ENCODE data around the gene TARBP2. TPM values are rescaled to one million over a fixed set of nuclear protein-coding genes. Genes with fewer than 3 reads are reported as not detected.

Gene TARBP2
- total and polyA plus RNA-seq, 8 donors, result 22.6 to 36.5 (median 28.6) TPM; not detected in 1

- 60 to 89% (median 77%) methylated on average over 1 of the region's 1 CpG for WGBS, 5 donors
- peaks cover 32 to 68% (median 56%) of the 10 kb centered on the region in 4 donors for H3K36me3 ChIP-seq
- intact Hi-C loops (cut with DNase I; ENCODE audit: low total_unique reads), result no loop called here
These were observed 49.5 kb downstream of the TARBP2 start for GRCh38 chr12:53550595-53550994.

GRCh38 chr12:53551889-53552291, 50.8 kb downstream of the TARBP2 start:
- TF ChIP-seq POLR2AphosphoS5 (IDR thresholded peaks at IDR 0.05) (no peak), POLR2A (IDR thresholded peaks at IDR 0.05) (no peak), EP300 (IDR thresholded peaks at IDR 0.05) (no peak), CTCF (IDR thresholded peaks at IDR 0.05) (no peak)
- WGBS, 5 donors, result 62 to 95% (median 89%) methylated on average over 2 of the region's 2 CpGs
- H3K4me3 ChIP-seq, result no peak overlapping the region
- peak in 1 of 2 donors; percentile 42 for DNase-seq
- H3K27me3 ChIP-seq, result no peaks in the 10 kb centered on the region
- intact Hi-C loops (cut with DNase I; ENCODE audit: low total_unique reads), result no loop called here
- peaks cover 32 to 63% (median 53%) of the 10 kb centered on the region in 4 donors for H3K36me3 ChIP-seq
- no peaks in the 10 kb centered on the region for H3K9me3 ChIP-seq
- H3K4me1 ChIP-seq, result peaks cover 0 to 10% (median 0%) of the 10 kb centered on the region in 4 donors
- H3K27ac ChIP-seq, result peak overlapping the region in 1 of 5 donors; percentile 2

More at GRCh38 chr12:53550595-53550994, 49.5 kb downstream of the TARBP2 start:
- H3K4me1 ChIP-seq, result peaks cover 0 to 10% (median 0%) of the 10 kb centered on the region in 4 donors
- H3K9me3 ChIP-seq, result no peaks in the 10 kb centered on the region
- DNase-seq, result no peak
- H3K27me3 ChIP-seq, result no peaks in the 10 kb centered on the region
- H3K27ac ChIP-seq, result no peak overlapping the region
- TF ChIP-seq CTCF (IDR thresholded peaks at IDR 0.05) (no peak), POLR2A (IDR thresholded peaks at IDR 0.05) (no peak)
- H3K4me3 ChIP-seq, result no peak overlapping the region

GRCh38 chr12:53552361-53553327, 51.6 kb downstream of the TARBP2 start:
- H3K9me3 ChIP-seq, result no peaks in the 10 kb centered on the region
- TF ChIP-seq CTCF (IDR thresholded peaks at IDR 0.05), result no peak
- TF ChIP-seq POLR2AphosphoS5 (IDR thresholded peaks at IDR 0.05), result no peak
- no peak for TF ChIP-seq POLR2A (IDR thresholded peaks at IDR 0.05)
- no peak for TF ChIP-seq EP300 (IDR thresholded peaks at IDR 0.05)
- intact Hi-C loops (cut with DNase I; ENCODE audit: low total_unique reads), result no loop called here
- H3K4me1 ChIP-seq, result peaks cover 0 to 16% (median 3%) of the 10 kb centered on the region in 4 donors
- no peak for DNase-seq
- no peaks in the 10 kb centered on the region for H3K27me3 ChIP-seq
- H3K4me3 ChIP-seq, result no peak overlapping the region
- H3K27ac ChIP-seq, result peak overlapping the region in 1 of 5 donors; percentile 2
- WGBS, 5 donors, result 81 to 91% (median 90%) methylated on average over 13 to 14 of the region's 14 CpGs
- H3K36me3 ChIP-seq, result peaks cover 29 to 58% (median 48%) of the 10 kb centered on the region in 4 donors

Small RNAs within 50 kb of the gene (small RNA-seq; reads per million reads assigned to genes)
- gene AC023509.3, result 0 reads per million in 4 donors

Other genes with a start within 250 kb of the TARBP2 start
- gene ESPL1, start 233.0 kb upstream of the TARBP2 start, total RNA-seq, result 10 to 100 TPM in 1 of 5 donors, 1 to 10 TPM in 4; 3.3 to 43.2 (median 6.6) TPM
- 10 to 100 TPM in 1 of 3 donors, under 1 TPM in 2; 0.15 to 13.1 (median 0.75) TPM for gene ESPL1, start 233.0 kb upstream of the TARBP2 start, polyA plus RNA-seq
- gene PFDN5, start 205.7 kb upstream of the TARBP2 start, total RNA-seq, result 100 to 1,000 TPM; 207 to 623 (median 288) TPM
- gene PFDN5, start 205.7 kb upstream of the TARBP2 start, polyA plus RNA-seq, result 1,000 to 10,000 TPM; 1,294 to 1,886 (median 1,325) TPM
- 10 to 100 TPM; 16.0 to 33.9 (median 29.0) TPM for gene MYG1, start 201.6 kb upstream of the TARBP2 start, total RNA-seq
- 100 to 1,000 TPM in 1 of 3 donors, 10 to 100 TPM in 2; 89.5 to 120 (median 98.5) TPM for gene MYG1, start 201.6 kb upstream of the TARBP2 start, polyA plus RNA-seq
- gene AAAS, start 179.7 kb upstream of the TARBP2 start, total RNA-seq, result 10 to 100 TPM; 22.6 to 59.4 (median 43.3) TPM
- 10 to 100 TPM; 19.7 to 49.7 (median 19.7) TPM for gene AAAS, start 179.7 kb upstream of the TARBP2 start, polyA plus RNA-seq
- not detected for gene SP7, start 164.9 kb upstream of the TARBP2 start, total RNA-seq
- not detected for gene SP7, start 164.9 kb upstream of the TARBP2 start, polyA plus RNA-seq
- gene SP1, start 121.1 kb upstream of the TARBP2 start, total RNA-seq, result 100 to 1,000 TPM in 1 of 5 donors, 10 to 100 TPM in 4; 13.3 to 142 (median 36.8) TPM
- gene SP1, start 121.1 kb upstream of the TARBP2 start, polyA plus RNA-seq, result 10 to 100 TPM; 10.2 to 16.2 (median 12.2) TPM
- not detected for gene AMHR2, start 77.4 kb upstream of the TARBP2 start, total RNA-seq
- 1 to 10 TPM in 1 of 3 donors, under 1 TPM in 2; 0.23 to 1.8 (median 0.25) TPM for gene AMHR2, start 77.4 kb upstream of the TARBP2 start, polyA plus RNA-seq
- gene PRR13, start 59.5 kb upstream of the TARBP2 start, total RNA-seq, result 100 to 1,000 TPM in 3 of 5 donors, 10 to 100 TPM in 2; 44.3 to 194 (median 105) TPM
- gene PRR13, start 59.5 kb upstream of the TARBP2 start, polyA plus RNA-seq, result 100 to 1,000 TPM; 194 to 437 (median 306) TPM
- gene PCBP2, start 49.2 kb upstream of the TARBP2 start, total RNA-seq, result 100 to 1,000 TPM; 109 to 509 (median 431) TPM
- 100 to 1,000 TPM; 407 to 714 (median 486) TPM for gene PCBP2, start 49.2 kb upstream of the TARBP2 start, polyA plus RNA-seq
- gene MAP3K12, start 1.8 kb upstream of the TARBP2 start, total RNA-seq, result 100 to 1,000 TPM in 1 of 5 donors, 10 to 100 TPM in 4; 13.2 to 279 (median 43.3) TPM
- 1 to 10 TPM; 5.4 to 9.8 (median 6.0) TPM for gene MAP3K12, start 1.8 kb upstream of the TARBP2 start, polyA plus RNA-seq
- gene NPFF, start 6.2 kb downstream of the TARBP2 start, total RNA-seq, result not detected
- gene NPFF, start 6.2 kb downstream of the TARBP2 start, polyA plus RNA-seq, result not detected
- gene ATF7, start 125.1 kb downstream of the TARBP2 start, total RNA-seq, result 10 to 100 TPM in 4 of 5 donors, 1 to 10 TPM in 1; 9.0 to 93.4 (median 16.5) TPM
- gene ATF7, start 125.1 kb downstream of the TARBP2 start, polyA plus RNA-seq, result 10 to 100 TPM; 12.9 to 20.9 (median 14.3) TPM
- 100 to 1,000 TPM in 3 of 5 donors, 10 to 100 TPM in 2; 75.0 to 255 (median 241) TPM for gene ATP5MC2, start 174.8 kb downstream of the TARBP2 start, total RNA-seq
- gene ATP5MC2, start 174.8 kb downstream of the TARBP2 start, polyA plus RNA-seq, result 100 to 1,000 TPM; 517 to 864 (median 543) TPM
- 100 to 1,000 TPM; 135 to 441 (median 164) TPM for gene CALCOCO1, start 226.2 kb downstream of the TARBP2 start, total RNA-seq
- gene CALCOCO1, start 226.2 kb downstream of the TARBP2 start, polyA plus RNA-seq, result 100 to 1,000 TPM in 1 of 3 donors, 10 to 100 TPM in 2; 60.3 to 102 (median 73.2) TPM